ENCODE results near the gene ACTR3.

Gene ACTR3

GRCh38 chr2:113873867-113874266 lies 16.0 kb upstream of the ACTR3 start:
- no peak for TF ChIP-seq CTCF (IDR thresholded peaks at IDR 0.05; ENCODE audit: borderline replicate concordance, control extremely low read depth, extremely low read depth, insufficient read depth, missing control alignments)
- in situ Hi-C loops (cut with MboI; ENCODE audit: low sequenced_read_pairs, unreplicated experiment) = no loop called here
- DNase-seq (ENCODE audit: low spot score) = no peak

- DNase-seq (ENCODE audit: low spot score) = no peak
- no peak for TF ChIP-seq CTCF (IDR thresholded peaks at IDR 0.05; ENCODE audit: borderline replicate concordance, control extremely low read depth, extremely low read depth, insufficient read depth, missing control alignments)
- in situ Hi-C loops (cut with MboI; ENCODE audit: low sequenced_read_pairs, unreplicated experiment) = no loop called here
These were observed 14.8 kb upstream of the ACTR3 start for GRCh38 chr2:113875135-113875534.

GRCh38 chr2:113876503-113877387 lies 13.1 kb upstream of the ACTR3 start:
- DNase-seq (ENCODE audit: low spot score) = no peak
- in situ Hi-C loops (cut with MboI; ENCODE audit: low sequenced_read_pairs, unreplicated experiment) = no loop called here
- no peak for TF ChIP-seq CTCF (IDR thresholded peaks at IDR 0.05; ENCODE audit: borderline replicate concordance, control extremely low read depth, extremely low read depth, insufficient read depth, missing control alignments)

GRCh38 chr2:113877711-113878598 lies 11.9 kb upstream of the ACTR3 start:
- in situ Hi-C loops (cut with MboI; ENCODE audit: low sequenced_read_pairs, unreplicated experiment) = no loop called here
- no peak for TF ChIP-seq CTCF (IDR thresholded peaks at IDR 0.05; ENCODE audit: borderline replicate concordance, control extremely low read depth, extremely low read depth, insufficient read depth, missing control alignments)
- no peak for DNase-seq (ENCODE audit: low spot score)

GRCh38 chr2:113878743-113879142 lies 11.1 kb upstream of the ACTR3 start:
- no peak for DNase-seq (ENCODE audit: low spot score)
- no peak for TF ChIP-seq CTCF (IDR thresholded peaks at IDR 0.05; ENCODE audit: borderline replicate concordance, control extremely low read depth, extremely low read depth, insufficient read depth, missing control alignments)

GRCh38 chr2:113879457-113879856 lies 10.4 kb upstream of the ACTR3 start:
- TF ChIP-seq CTCF (IDR thresholded peaks at IDR 0.05; ENCODE audit: borderline replicate concordance, control extremely low read depth, extremely low read depth, insufficient read depth, missing control alignments) = no peak
- DNase-seq (ENCODE audit: low spot score) = no peak
- in situ Hi-C loops (cut with MboI; ENCODE audit: low sequenced_read_pairs, unreplicated experiment) = no loop called here

More at GRCh38 chr2:113878743-113879142, 11.1 kb upstream of the ACTR3 start:
- in situ Hi-C loops (cut with MboI; ENCODE audit: low sequenced_read_pairs, unreplicated experiment) = no loop called here
